T-helper 1 cell (primary cell): ENCODE results near the gene GALK2.

Source experiments
- DNase-seq, 5 donors: peaks; one replicate each; pipeline ENCODE4 v3.0.0-alpha.2; 2012 to 2020
- total RNA-seq, 4 donors: gene quantifications; one replicate each; lab custom pipeline; 2026; lab: John Stamatoyannopoulos, UW

The GALK2 gene
- 18.5 to 36.4 (median 32.9) reads per million in 4 donors for total RNA-seq

GRCh38 chr15:49169880-49170597 is at the start of gene GALK2:
GALK2 (plus strand) TSS chr15:49170247; CDS start chr15:49170323, 76 bp downstream.
- DNase-seq, result peak; percentile 73 to 86 (median 80)

GRCh38 chr15:49120832-49121231 is 49.2 kb upstream of the GALK2 start:
- DNase-seq, result no peak

DNA sequence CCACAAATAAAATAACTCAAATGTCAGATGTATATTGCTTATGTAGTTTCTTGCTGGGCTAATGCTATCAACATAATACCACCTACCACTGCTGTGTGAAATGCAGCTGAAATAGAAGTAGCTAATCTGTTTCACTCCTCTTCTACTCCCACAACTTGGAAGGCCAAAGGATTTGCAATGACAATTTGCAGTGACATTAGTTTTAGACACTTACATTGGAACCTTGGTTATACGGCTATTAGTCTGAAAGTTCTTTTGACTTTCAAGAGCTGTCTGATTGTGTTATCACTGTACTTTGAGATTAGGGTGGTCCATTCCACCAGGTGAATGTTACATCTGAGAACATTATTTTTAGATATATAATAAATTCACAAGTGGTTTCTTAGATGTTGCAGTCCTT is 48.1 kb upstream of the GALK2 start:
- no peak for DNase-seq

- DNase-seq, result no peak
Observed at GRCh38 chr15:49122541-49123062, 47.4 kb upstream of the GALK2 start.

- no peak for DNase-seq
Observed at GRCh38 chr15:49124371-49124770, 45.7 kb upstream of the GALK2 start.

DNA sequence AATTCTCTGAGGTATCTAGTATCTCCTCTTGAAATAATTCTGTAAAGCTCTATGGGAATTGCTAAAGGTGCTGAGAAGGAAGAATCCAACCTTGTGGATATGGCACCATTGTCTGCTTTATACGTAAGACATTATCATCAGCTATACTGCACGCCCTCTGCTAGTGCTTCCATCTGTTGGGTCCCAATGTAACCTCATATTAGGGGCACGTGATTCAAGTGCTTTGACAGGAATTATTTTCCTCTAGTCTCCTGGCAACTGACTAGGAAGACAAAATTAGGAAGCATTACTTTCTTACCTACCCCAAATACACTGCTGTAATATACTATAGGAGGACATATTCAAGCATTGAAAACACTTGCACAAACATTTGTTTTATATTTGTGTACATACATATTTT is 38.6 kb upstream of the GALK2 start:
- DNase-seq, result no peak

- no peak for DNase-seq
Observed at GRCh38 chr15:49134683-49135341, 35.2 kb upstream of the GALK2 start.

- DNase-seq, result no peak
Observed at GRCh38 chr15:49135342-49135857, 34.6 kb upstream of the GALK2 start.

DNA sequence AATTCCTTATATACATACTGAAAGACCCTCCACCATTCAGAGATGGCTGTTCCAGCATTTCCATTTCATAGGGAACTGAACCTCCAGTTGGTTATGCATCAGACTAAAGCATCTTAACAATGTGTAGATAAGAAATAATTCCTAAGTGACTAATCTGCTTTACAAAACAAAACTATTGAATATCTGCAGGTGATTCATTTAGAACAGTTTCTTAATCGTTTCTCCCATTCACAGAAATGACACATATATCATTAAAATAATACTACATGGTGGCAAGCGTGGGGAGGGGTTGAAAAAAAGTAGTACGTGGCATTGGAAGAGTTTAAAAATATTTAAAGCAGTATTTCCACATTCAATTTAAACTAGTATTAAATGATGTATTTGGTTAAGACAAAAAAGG is 34.1 kb upstream of the GALK2 start:
- no peak for DNase-seq

DNA sequence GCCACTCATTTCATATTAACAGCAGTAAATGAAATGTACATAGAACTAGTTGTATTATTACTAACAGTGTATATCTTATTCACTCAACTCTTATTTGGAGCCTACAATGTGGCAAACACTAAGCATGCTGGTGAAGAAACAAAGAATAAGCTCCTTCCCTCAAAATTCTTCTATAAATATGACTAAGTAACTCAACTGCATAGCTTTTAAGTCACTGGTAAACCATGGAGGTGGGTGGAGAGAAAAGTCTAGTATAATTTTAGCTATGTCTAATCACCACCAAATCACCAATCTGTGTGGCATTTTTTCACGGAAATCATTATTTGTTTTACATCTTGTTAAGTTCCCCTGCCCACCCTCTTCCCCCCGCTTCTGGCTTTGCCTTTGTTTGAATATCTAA is 32.2 kb upstream of the GALK2 start:
- DNase-seq, result no peak

DNA sequence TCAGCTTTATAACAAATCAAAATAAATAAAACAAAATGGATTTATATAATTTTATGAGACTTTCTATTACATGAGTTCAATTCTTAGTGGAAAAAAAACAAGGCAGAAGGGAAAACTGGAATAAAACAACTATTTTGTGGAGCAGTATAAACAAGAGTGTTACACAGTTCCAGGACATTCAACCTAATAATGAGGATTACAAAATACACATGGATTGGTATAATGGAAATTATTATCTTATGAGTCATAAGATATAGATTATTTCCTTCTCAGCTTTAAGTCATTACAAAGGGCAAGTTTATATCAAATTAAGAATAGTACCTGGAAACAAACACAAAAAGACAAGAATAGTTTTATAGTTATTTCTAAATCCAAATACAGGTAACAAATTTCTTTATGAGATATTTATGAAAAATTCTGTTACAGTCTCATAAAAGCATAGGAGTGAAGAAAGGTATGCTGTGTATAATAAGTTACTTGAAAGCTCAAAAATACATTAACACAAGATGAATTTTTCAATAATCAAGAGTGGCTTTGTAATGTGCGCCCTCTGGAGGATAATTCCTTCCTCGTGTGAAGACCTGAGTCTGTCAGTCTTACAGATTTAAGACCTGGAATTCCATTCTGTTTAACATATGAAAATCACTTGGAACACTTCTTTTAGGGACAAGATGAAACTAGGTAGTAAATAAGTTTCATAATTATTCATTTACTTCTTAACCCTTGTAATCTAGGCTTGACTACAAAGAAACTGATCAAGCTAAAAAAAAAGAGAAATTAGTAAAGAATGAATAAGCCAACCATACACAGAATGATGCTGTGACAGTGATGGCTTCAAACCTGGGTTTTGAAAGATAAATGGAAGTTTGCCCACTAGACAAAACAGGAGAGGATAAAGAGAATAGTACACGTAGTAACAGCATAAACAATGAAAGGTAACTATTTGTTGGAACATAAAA is 24.1 kb upstream of the GALK2 start:
- peak in 2 of 5 donors; percentile 24 to 33 for DNase-seq

GRCh38 chr15:49148298-49148697 is 21.7 kb upstream of the GALK2 start:
- no peak for DNase-seq

DNA sequence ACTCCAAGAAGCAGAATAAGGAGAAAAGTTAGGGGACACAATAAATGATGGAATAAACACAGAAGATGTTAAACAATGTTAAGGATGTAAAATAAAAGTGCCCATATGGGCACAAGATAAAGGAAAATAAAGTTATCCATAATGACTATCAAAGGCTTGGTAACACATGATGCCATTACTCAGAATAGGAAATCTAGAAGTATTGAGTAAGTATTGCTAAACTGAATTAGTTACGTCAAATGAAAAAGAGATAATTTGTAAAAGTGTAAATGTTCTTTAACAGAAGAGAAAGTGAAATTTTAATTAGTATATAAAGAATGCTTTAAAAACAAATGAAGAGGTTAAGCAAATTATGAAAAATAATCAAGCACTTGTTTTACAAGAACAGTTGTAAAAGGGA is 21.3 kb upstream of the GALK2 start:
- DNase-seq, result no peak

DNA sequence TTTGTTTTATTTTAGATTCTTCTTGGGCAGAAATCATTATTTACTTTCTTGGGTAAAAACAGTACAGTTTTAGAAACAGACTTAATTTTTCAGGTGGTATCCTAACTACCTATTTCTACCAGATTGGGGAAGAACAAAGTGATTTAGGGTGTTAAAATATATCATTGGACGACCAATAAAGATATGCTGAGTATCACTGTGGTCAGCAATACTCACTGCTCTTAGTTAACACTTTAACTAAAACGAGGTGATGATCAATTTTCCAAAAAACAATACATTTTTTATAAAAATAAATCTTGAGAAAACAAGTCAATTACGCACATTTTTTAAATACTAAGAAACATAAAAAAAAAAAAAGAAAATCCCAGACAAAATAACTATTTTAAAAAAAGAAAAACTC is 18.2 kb upstream of the GALK2 start:
- DNase-seq, result no peak

GRCh38 chr15:49152552-49153312 is 17.3 kb upstream of the GALK2 start:
- DNase-seq, result no peak

- no peak for DNase-seq
Observed at GRCh38 chr15:49154359-49154758, 15.7 kb upstream of the GALK2 start.

DNA sequence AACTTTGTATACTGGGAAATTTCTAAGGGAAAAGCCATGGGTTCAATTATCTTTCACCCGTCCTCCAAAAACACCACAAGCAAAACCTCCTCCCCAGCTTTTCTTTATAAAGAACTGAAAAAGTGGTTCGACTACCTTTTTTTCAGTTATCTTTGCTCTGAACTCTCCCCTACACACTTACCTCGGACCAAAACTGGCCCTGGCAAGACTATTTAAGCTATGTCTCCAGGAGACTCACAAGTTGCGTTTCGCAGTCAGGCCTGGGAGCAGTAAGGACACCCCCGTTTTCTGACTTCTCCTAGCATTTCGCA is 15.3 kb upstream of the GALK2 start:
- no peak for DNase-seq

DNA sequence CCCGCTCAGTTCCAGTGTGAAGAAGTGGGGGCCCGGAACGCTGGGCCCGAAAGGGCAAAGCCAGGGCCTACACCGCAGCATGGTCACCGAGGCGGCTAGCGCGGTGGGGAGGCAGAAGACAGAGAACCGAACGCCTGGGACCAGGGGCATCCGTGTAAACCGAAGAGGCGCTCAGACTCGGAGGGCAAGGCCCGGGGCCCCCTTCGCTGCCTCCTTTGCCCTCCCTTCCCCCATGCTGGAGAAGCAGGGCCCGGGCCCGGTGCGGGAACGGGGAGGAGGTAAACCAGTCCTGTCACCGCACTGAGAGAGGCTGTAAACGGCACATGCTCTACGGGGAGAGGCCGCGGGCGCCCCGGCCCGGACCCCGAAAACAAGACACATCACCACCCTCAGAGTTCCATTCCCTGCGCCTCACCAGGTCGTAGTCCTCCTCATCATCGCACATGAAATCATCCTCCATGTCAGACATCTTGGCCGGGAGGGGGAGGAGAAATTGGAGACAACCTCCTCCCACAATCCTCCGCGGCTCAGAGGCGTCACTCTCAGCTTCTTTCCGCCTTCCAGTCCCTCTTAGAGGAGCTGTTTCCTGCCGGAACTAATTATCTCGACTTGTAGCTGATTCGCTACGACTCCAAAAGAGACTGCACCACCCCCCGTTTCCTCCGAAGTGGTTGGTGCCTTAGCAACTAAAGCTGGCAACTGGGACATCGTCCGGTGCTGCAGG is 14.8 kb upstream of the GALK2 start, which contains the start of gene COPS2:
Gene COPS2 (minus strand): TSS at position 490 of the 724 bp plus-strand sequence. CDS start 21 bp downstream, at position 469.
- peak; percentile 80 to 97 (median 89) for DNase-seq

GRCh38 chr15:49155834-49156627 is 14.0 kb upstream of the GALK2 start:
- peak in 1 of 5 donors; percentile 8 for DNase-seq

GRCh38 chr15:49163678-49164077 is 6.4 kb upstream of the GALK2 start:
- DNase-seq, result no peak
